MCF 10A (cell line): Measurements from ENCODE around the gene ELF1. TPM values are rescaled to one million over a fixed set of nuclear protein-coding genes. Genes with fewer than 3 reads are reported as not detected.

ENCODE experiments used
- BruUV-seq: library from RNA; stranded (reverse); fragments of 400-500 nt; replicated peaks from 2 replicates; lab custom pipeline; 2021; lab: Mats Ljungman, UMichigan
- CTCF ChIA-PET: fragments of 300-600 bp; sonication (Branson Sonifier 250); formaldehyde crosslinking; extraction: SDS; loops from one replicate; lab custom pipeline; 2021; ENCODE audit warnings: antibody characterized with exemption, inconsistent platforms; lab: Yijun Ruan, JAX
- POLR2A ChIA-PET: fragments of 300-600, 350-650 bp; sonication (Branson Sonifier 250); formaldehyde crosslinking; extraction: SDS; loops from one replicate; lab custom pipeline; 2020; ENCODE audit warnings: antibody characterized with exemption, inconsistent platforms; lab: Yijun Ruan, JAX
- DNase-seq: peaks from one replicate; pipeline ENCODE4 v3.0.0-alpha.2; 2018; ENCODE audit not compliant: unreplicated experiment
- H3K27ac Mint-ChIP-seq: one replicate; pipeline ENCODE4 v1.8.0; 2022; ENCODE audit warnings: mild to moderate bottlenecking, low read depth, mixed read lengths; ENCODE audit not compliant: unreplicated experiment
- H3K27me3 Mint-ChIP-seq: one replicate; pipeline ENCODE4 v1.8.0; 2022; ENCODE audit warnings: mixed read lengths; ENCODE audit not compliant: insufficient read depth, unreplicated experiment
- H3K36me3 Mint-ChIP-seq: one replicate; pipeline ENCODE4 v1.8.0; 2022; ENCODE audit warnings: mild to moderate bottlenecking, moderate library complexity, mixed read lengths; ENCODE audit not compliant: insufficient read depth, unreplicated experiment
- H3K4me1 Mint-ChIP-seq: one replicate; pipeline ENCODE4 v1.8.0; 2022; ENCODE audit warnings: mixed read lengths; ENCODE audit not compliant: insufficient read depth, unreplicated experiment
- H3K4me3 Mint-ChIP-seq: one replicate; pipeline ENCODE4 v1.8.0; 2022; ENCODE audit warnings: mild to moderate bottlenecking, moderate library complexity, mixed read lengths; ENCODE audit not compliant: unreplicated experiment
- H3K9me3 Mint-ChIP-seq: one replicate; pipeline ENCODE4 v1.8.0; 2022; ENCODE audit warnings: mixed read lengths; ENCODE audit not compliant: unreplicated experiment
- intact Hi-C: fragments of 100-400 bp; cut with micrococcal nuclease; formaldehyde crosslinking; loops from 2 replicates; pipeline ENCODE4 v1.14.1; 2022
- total RNA-seq: library from RNA; stranded (reverse); gene quantifications from 2 replicates; pipeline ENCODE4 v1.2.3, GENCODE V29; 2022
- TF ChIP-seq, protein P1 (sequence below): fragments of 200-600 bp; IDR thresholded peaks from one replicate; pipeline ENCODE4 v1.8.0; 2022; ENCODE audit warnings: antibody characterized with exemption, mild to moderate bottlenecking; ENCODE audit not compliant: unreplicated experiment

ELF1 gene
- total RNA-seq, 1 experiment from 2014 or later = 73.7 TPM

- TF ChIP-seq, protein P1, sequence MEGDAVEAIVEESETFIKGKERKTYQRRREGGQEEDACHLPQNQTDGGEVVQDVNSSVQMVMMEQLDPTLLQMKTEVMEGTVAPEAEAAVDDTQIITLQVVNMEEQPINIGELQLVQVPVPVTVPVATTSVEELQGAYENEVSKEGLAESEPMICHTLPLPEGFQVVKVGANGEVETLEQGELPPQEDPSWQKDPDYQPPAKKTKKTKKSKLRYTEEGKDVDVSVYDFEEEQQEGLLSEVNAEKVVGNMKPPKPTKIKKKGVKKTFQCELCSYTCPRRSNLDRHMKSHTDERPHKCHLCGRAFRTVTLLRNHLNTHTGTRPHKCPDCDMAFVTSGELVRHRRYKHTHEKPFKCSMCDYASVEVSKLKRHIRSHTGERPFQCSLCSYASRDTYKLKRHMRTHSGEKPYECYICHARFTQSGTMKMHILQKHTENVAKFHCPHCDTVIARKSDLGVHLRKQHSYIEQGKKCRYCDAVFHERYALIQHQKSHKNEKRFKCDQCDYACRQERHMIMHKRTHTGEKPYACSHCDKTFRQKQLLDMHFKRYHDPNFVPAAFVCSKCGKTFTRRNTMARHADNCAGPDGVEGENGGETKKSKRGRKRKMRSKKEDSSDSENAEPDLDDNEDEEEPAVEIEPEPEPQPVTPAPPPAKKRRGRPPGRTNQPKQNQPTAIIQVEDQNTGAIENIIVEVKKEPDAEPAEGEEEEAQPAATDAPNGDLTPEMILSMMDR = no peak
- no peaks in the 10 kb centered on the region for H3K9me3 Mint-ChIP-seq
- no peak overlapping the region for H3K27ac Mint-ChIP-seq
- ChIA-PET POLR2A (interaction anchor here (0.8 to 2.8 kb wide), 6 partner anchors 10 to 58 kb away, joined by 3 to 14 read pairs (median 4); partner anchors contain the start of gene WBP4), CTCF (interaction anchor here (0.6 to 1.5 kb wide), 2 partner anchors 10 to 35 kb away, joined by 3 to 5 read pairs; no protein-coding TSS in a partner anchor)
- peaks cover 16% of the 10 kb centered on the region for H3K36me3 Mint-ChIP-seq
- H3K4me1 Mint-ChIP-seq = peaks cover 45% of the 10 kb centered on the region
- no peak overlapping the region for H3K4me3 Mint-ChIP-seq
- no TSS peak for BruUV-seq
- no peak for DNase-seq
- intact Hi-C loops = no loop called here
- no peaks in the 10 kb centered on the region for H3K27me3 Mint-ChIP-seq
These were observed 16.5 kb downstream of the ELF1 start for GRCh38 chr13:41002606-41003005.

DNA sequence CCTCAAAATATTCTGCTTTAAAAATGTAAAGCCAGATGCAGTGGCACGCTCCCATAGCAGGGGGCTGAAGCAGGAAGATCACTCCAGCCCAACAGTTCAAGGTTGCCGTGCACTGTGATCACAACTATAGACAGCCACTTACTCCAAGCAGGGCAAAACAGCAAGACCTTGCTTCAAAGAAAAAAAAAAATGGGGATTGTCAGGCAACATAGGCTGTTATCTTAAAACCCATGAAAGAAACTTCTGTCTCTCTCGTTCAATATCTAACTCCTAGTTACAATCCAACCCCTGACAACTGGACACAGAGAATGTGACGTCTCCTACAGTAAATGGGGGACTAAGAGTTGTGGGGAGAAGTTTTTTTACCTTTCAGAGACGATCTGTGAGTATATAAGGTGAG, 17.4 kb downstream of the ELF1 start:
- Mint-ChIP-seq H3K36me3 (peaks cover 25% of the 10 kb centered on the region), H3K27ac (no peak overlapping the region), H3K27me3 (no peaks in the 10 kb centered on the region), H3K4me1 (peaks cover 41% of the 10 kb centered on the region), H3K9me3 (no peaks in the 10 kb centered on the region), H3K4me3 (no peak overlapping the region)
- TF ChIP-seq, protein P1 = no peak
- DNase-seq = no peak
- POLR2A ChIA-PET = interaction anchor here (2.8 kb wide), 1 partner anchor 58 kb away, joined by 14 read pairs; the partner anchor contains the start of gene WBP4
- no TSS peak for BruUV-seq
- CTCF ChIA-PET = interaction anchor here (0.6 to 1.5 kb wide), 2 partner anchors 9 to 36 kb away, joined by 3 to 5 read pairs; no protein-coding TSS in a partner anchor
- intact Hi-C loops = no loop called here

GRCh38 chr13:40999416-40999815, 19.7 kb downstream of the ELF1 start:
- no peak overlapping the region for H3K4me3 Mint-ChIP-seq
- BruUV-seq = no TSS peak
- H3K27me3 Mint-ChIP-seq = no peaks in the 10 kb centered on the region
- no peak overlapping the region for H3K27ac Mint-ChIP-seq
- no peaks in the 10 kb centered on the region for H3K9me3 Mint-ChIP-seq
- DNase-seq = no peak
- intact Hi-C loops = no loop called here
- TF ChIP-seq, protein P1 = no peak
- H3K36me3 Mint-ChIP-seq = peaks cover 46% of the 10 kb centered on the region
- peaks cover 40% of the 10 kb centered on the region for H3K4me1 Mint-ChIP-seq
- ChIA-PET POLR2A (interaction anchor here (0.7 kb wide), 1 partner anchor 11 kb away, joined by 3 read pairs; no protein-coding TSS in a partner anchor), CTCF (interaction anchor here (0.6 kb wide), 1 partner anchor 60 kb away, joined by 3 read pairs; no protein-coding TSS in a partner anchor)

DNA sequence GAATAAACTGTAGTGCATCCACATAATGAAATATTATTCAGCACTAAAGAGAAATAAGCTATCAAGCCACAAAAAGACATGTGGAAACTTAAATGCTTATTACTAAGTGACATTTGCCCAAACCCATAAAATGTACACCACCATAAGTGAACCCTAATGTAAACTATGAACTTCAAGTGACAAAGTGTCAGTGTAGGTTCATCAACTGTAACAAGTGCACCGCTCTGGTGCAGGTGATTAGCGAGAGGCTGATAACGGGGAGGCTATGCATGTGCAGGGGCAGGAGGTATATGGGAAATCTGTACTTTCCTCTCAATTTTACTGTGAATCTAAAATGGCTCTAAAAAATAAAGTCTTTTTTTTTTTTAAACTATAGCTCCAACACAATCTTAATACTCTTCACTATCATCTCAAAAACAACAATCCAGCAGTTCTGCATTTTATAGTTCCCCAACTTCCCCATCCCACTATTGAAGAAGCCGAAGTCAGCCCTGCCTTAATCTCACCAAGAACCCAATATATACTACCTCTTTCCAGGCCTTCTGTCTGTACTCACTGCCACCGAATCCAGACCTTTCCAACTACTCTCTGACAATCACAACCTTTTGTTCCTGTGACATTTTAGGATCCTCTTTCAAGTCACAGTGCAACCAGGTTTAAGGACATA, 22.6 kb downstream of the ELF1 start:
- intact Hi-C loops = no loop called here
- Mint-ChIP-seq H3K36me3 (peaks cover 60% of the 10 kb centered on the region), H3K4me3 (no peak overlapping the region), H3K9me3 (no peaks in the 10 kb centered on the region), H3K4me1 (peaks cover 37% of the 10 kb centered on the region), H3K27ac (no peak overlapping the region), H3K27me3 (no peaks in the 10 kb centered on the region)
- TF ChIP-seq, protein P1 = no peak
- no TSS peak for BruUV-seq
- DNase-seq = no peak
- ChIA-PET POLR2A (interaction anchor here (0.7 to 3.4 kb wide), 6 partner anchors 10 to 315 kb away, joined by 3 to 15 read pairs (median 3); partner anchors contain the start of genes ELF1 and NAA16), CTCF (interaction anchor here (0.7 kb wide), 1 partner anchor 24 kb away, joined by 3 read pairs; no protein-coding TSS in a partner anchor)
